Osteocyte (in vitro differentiated cells): Measurements from ENCODE around the gene LINC00632. TPM values are rescaled to one million over a fixed set of nuclear protein-coding genes. Genes with fewer than 3 reads are reported as not detected.

Source experiments
- DNase-seq: peaks from one replicate; pipeline ENCODE4 v3.0.0; 2021; ENCODE audit warnings: mixed read lengths; ENCODE audit not compliant: unreplicated experiment; ENCODE audit errors: extremely low spot score
- H3K27ac Mint-ChIP-seq: one replicate; pipeline ENCODE4 v1.8.0; 2021; ENCODE audit warnings: mild to moderate bottlenecking, mixed read lengths; ENCODE audit not compliant: unreplicated experiment
- H3K27me3 Mint-ChIP-seq: one replicate; pipeline ENCODE4 v1.8.0; 2021; ENCODE audit warnings: mixed read lengths; ENCODE audit not compliant: unreplicated experiment
- H3K36me3 Mint-ChIP-seq: one replicate; pipeline ENCODE4 v1.8.0; 2021; ENCODE audit warnings: mixed read lengths; ENCODE audit not compliant: unreplicated experiment
- H3K4me1 Mint-ChIP-seq: one replicate; pipeline ENCODE4 v1.8.0; 2021; ENCODE audit warnings: mixed read lengths; ENCODE audit not compliant: unreplicated experiment
- H3K4me3 Mint-ChIP-seq: one replicate; pipeline ENCODE4 v1.8.0; 2021; ENCODE audit warnings: mild to moderate bottlenecking, moderate library complexity, mixed read lengths; ENCODE audit not compliant: unreplicated experiment
- H3K9me3 Mint-ChIP-seq: one replicate; pipeline ENCODE4 v1.8.0; 2021; ENCODE audit warnings: mixed read lengths; ENCODE audit not compliant: unreplicated experiment
- CTCF ChIP-seq: fragments of 200-600 bp; sonication (generic); IDR thresholded peaks from 2 replicates; pipeline ENCODE4 v1.5.0; 2021; ENCODE audit warnings: antibody characterized with exemption, mild to moderate bottlenecking, moderate library complexity
- total RNA-seq: library from RNA; stranded (reverse); gene quantifications from 2 replicates; pipeline ENCODE4 v1.2.1, GENCODE V29; 2021

Gene LINC00632
- total RNA-seq, 1 donor from 2014 or later: 291 TPM

- peaks cover 4% of the 10 kb centered on the region for H3K27me3 Mint-ChIP-seq
- H3K36me3 Mint-ChIP-seq: no peaks in the 10 kb centered on the region
- no peak overlapping the region for H3K4me3 Mint-ChIP-seq
- peaks cover 14% of the 10 kb centered on the region for H3K9me3 Mint-ChIP-seq
- no peaks in the 10 kb centered on the region for H3K4me1 Mint-ChIP-seq
- no peak for DNase-seq
- peak; percentile 66 for TF ChIP-seq CTCF
- H3K27ac Mint-ChIP-seq: no peak overlapping the region
Measured at GRCh38 chrX:140817943-140818342, 108.4 kb downstream of the LINC00632 start.

- Mint-ChIP-seq H3K4me1 (no peaks in the 10 kb centered on the region), H3K4me3 (no peak overlapping the region)
Measured at GRCh38 chrX:140821280-140821679, 111.7 kb downstream of the LINC00632 start.

GRCh38 chrX:140822184-140822583 lies 112.6 kb downstream of the LINC00632 start:
- no peaks in the 10 kb centered on the region for H3K36me3 Mint-ChIP-seq
- TF ChIP-seq CTCF: no peak

More at GRCh38 chrX:140821280-140821679, 111.7 kb downstream of the LINC00632 start:
- TF ChIP-seq CTCF: no peak
- H3K27me3 Mint-ChIP-seq: peaks cover 4% of the 10 kb centered on the region
- DNase-seq: no peak
- no peak overlapping the region for H3K27ac Mint-ChIP-seq
- no peaks in the 10 kb centered on the region for H3K9me3 Mint-ChIP-seq
- no peaks in the 10 kb centered on the region for H3K36me3 Mint-ChIP-seq

GRCh38 chrX:140822861-140823260 lies 113.3 kb downstream of the LINC00632 start:
- Mint-ChIP-seq H3K36me3 (no peaks in the 10 kb centered on the region), H3K9me3 (no peaks in the 10 kb centered on the region), H3K4me3 (no peak overlapping the region), H3K27ac (no peak overlapping the region), H3K4me1 (no peaks in the 10 kb centered on the region), H3K27me3 (peaks cover 4% of the 10 kb centered on the region)
- TF ChIP-seq CTCF: no peak
- no peak for DNase-seq

More at GRCh38 chrX:140822184-140822583, 112.6 kb downstream of the LINC00632 start:
- H3K4me1 Mint-ChIP-seq: no peaks in the 10 kb centered on the region
- H3K4me3 Mint-ChIP-seq: no peak overlapping the region
- H3K9me3 Mint-ChIP-seq: no peaks in the 10 kb centered on the region
- no peak for DNase-seq
- peaks cover 4% of the 10 kb centered on the region for H3K27me3 Mint-ChIP-seq
- H3K27ac Mint-ChIP-seq: no peak overlapping the region

- no peak overlapping the region for H3K27ac Mint-ChIP-seq
- no peaks in the 10 kb centered on the region for H3K27me3 Mint-ChIP-seq
- no peaks in the 10 kb centered on the region for H3K4me1 Mint-ChIP-seq
- H3K9me3 Mint-ChIP-seq: peaks cover 13% of the 10 kb centered on the region
- H3K36me3 Mint-ChIP-seq: no peaks in the 10 kb centered on the region
- H3K4me3 Mint-ChIP-seq: no peak overlapping the region
- DNase-seq: no peak
- no peak for TF ChIP-seq CTCF
Measured at GRCh38 chrX:140836874-140837273, 127.3 kb downstream of the LINC00632 start.

Other genes starting within 250 kb of the LINC00632 start
- not detected in 2 replicates for gene SOX3, start 204.7 kb upstream of the LINC00632 start, total RNA-seq